ENCODE results near the gene HPCAL1.

Gene HPCAL1

GRCh38 chr2:10271509-10271908, 31.2 kb upstream of the HPCAL1 start:
- TF ChIP-seq CTCF (IDR thresholded peaks at IDR 0.05): no peak
- DNase-seq (ENCODE audit: low spot score): peak; percentile 58
- Histone ChIP-seq H3K4me3 (no peak overlapping the region), H3K27ac (no peak overlapping the region)

- Histone ChIP-seq H3K4me3 (no peak overlapping the region), H3K27ac (no peak overlapping the region)
- peak; percentile 56 for DNase-seq (ENCODE audit: low spot score)
- no peak for TF ChIP-seq CTCF (IDR thresholded peaks at IDR 0.05)
Observed at GRCh38 chr2:10271946-10272345, 30.8 kb upstream of the HPCAL1 start.

GRCh38 chr2:10272464-10272863, 30.2 kb upstream of the HPCAL1 start:
- TF ChIP-seq CTCF (IDR thresholded peaks at IDR 0.05): no peak
- Histone ChIP-seq H3K4me3 (no peak overlapping the region), H3K27ac (no peak overlapping the region)
- DNase-seq (ENCODE audit: low spot score): no peak

GRCh38 chr2:10273215-10274175, 29.2 kb upstream of the HPCAL1 start:
- no peak for DNase-seq (ENCODE audit: low spot score)
- Histone ChIP-seq H3K4me3 (no peak overlapping the region), H3K27ac (no peak overlapping the region)
- TF ChIP-seq CTCF (IDR thresholded peaks at IDR 0.05): no peak

GRCh38 chr2:10274376-10274775, 28.3 kb upstream of the HPCAL1 start:
- Histone ChIP-seq H3K4me3 (no peak overlapping the region), H3K27ac (no peak overlapping the region)
- TF ChIP-seq CTCF (IDR thresholded peaks at IDR 0.05): no peak
- no peak for DNase-seq (ENCODE audit: low spot score)

- no peak for DNase-seq (ENCODE audit: low spot score)
- TF ChIP-seq CTCF (IDR thresholded peaks at IDR 0.05): no peak
- H3K27ac ChIP-seq: no peak overlapping the region
- no peak overlapping the region for H3K4me3 ChIP-seq
Observed at GRCh38 chr2:10274983-10275802, 27.5 kb upstream of the HPCAL1 start.
